ENCODE data around the gene ACTRT2.

ACTRT2 gene

GRCh38 chr1:3069491-3070308 is 48.4 kb downstream of the ACTRT2 start:
- DNase-seq (ENCODE audit: low read depth), result no peak

- DNase-seq (ENCODE audit: low read depth), result no peak
Measured at GRCh38 chr1:3070309-3070643, 49.0 kb downstream of the ACTRT2 start.

GRCh38 chr1:3070644-3071564 is 49.6 kb downstream of the ACTRT2 start:
- no peak for DNase-seq (ENCODE audit: low read depth)

- no peak for DNase-seq (ENCODE audit: low read depth)
Measured at GRCh38 chr1:3071565-3072390, 50.5 kb downstream of the ACTRT2 start.
